HG03565 (cell line): Measurements from ENCODE around the gene SRPRB.

ENCODE experiments used
- ATAC-seq: cut with Tn5 transposase; IDR thresholded peaks from one replicate; pipeline ENCODE4 v1.9.1; 2021; ENCODE audit warnings: mild to moderate bottlenecking, moderate library complexity; ENCODE audit not compliant: unreplicated experiment

Gene SRPRB, protein sequence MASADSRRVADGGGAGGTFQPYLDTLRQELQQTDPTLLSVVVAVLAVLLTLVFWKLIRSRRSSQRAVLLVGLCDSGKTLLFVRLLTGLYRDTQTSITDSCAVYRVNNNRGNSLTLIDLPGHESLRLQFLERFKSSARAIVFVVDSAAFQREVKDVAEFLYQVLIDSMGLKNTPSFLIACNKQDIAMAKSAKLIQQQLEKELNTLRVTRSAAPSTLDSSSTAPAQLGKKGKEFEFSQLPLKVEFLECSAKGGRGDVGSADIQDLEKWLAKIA

DNA sequence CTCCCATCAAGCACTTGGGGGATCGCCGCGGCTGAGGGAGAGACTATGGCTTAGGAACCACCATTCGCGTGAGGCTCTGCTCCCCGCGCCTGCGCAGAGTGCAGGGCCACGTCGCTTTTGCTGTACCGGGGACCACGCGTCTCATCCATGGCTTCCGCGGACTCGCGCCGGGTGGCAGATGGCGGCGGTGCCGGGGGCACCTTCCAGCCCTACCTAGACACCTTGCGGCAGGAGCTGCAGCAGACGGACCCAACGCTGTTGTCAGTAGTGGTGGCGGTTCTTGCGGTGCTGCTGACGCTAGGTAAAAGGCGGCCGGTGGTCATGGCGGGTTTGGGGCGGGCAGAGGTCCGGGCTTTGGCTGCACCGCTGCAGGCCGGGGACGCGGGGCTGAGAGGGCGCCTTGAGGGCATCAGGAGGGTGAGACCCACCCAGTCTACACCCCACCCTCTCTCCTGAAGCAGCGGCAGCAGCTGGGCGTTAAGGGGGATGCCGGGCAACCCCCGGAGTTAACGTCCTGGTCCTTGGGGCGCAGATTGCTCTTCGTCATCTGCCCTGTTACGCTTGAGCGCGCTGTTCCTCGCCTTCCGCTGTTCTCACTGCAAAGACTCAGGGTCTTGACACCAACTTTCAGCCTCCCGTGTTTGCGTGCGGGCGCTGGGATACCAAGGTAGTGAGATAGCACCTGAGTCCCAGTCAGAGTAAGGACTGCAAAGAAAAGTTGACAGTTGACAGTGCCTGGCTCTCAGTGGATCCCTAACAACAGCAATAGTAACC lies at the start of gene SRPRB:
Gene SRPRB (plus strand): TSS at position 114 of the 774 bp plus-strand sequence. CDS start 34 bp downstream, at position 148.
- peak; percentile 98 for ATAC-seq

- ATAC-seq = no peak
These were observed 48.6 kb upstream of the SRPRB start for GRCh38 chr3:133756716-133757694.

- ATAC-seq = no peak
These were observed 47.7 kb upstream of the SRPRB start for GRCh38 chr3:133757701-133758567.

DNA sequence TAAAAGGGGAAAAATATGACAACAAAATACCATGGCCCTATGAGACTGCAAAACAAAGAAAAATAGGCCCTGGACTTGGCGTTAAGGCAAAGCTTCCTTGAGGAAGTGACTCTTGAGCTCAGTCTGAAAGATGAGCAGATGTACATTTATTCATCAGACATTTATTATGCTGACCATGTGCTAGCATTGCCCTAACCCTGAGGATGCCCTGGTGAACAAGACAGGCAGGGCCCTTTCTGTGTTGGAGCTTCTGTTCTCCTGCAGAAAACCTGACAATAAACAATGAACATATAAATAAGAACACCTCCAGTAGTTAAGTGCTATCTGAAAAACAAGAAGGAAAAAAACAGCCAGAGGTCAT lies 47.1 kb upstream of the SRPRB start:
- no peak for ATAC-seq

- ATAC-seq = no peak
These were observed 46.5 kb upstream of the SRPRB start for GRCh38 chr3:133758964-133759739.

DNA sequence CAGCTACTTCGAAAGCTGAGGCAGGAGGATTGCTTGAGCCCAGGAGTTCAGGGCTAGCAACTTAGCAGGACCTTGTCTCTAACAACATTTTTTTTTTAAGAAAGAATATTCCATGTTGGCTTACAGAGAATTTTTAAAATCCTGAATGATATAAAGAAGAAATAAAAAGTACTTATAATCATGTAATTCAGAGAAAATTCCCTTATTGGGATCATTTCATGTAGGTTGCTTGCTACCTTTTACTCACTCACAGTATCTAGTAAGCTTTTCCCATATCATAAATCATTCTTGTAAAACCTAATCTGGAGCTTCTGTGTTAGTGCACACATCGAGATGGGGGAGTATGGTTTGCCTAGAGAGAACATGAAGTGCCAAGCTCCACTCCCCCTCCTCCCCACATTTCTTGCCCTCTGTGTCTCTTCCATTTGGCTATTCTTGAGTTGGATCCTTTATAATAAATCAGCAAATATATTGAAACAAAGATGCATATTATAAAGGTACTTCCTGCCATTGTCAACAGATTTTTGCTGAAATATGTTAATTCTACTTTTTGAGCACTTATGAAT lies 45.8 kb upstream of the SRPRB start:
- ATAC-seq = no peak

DNA sequence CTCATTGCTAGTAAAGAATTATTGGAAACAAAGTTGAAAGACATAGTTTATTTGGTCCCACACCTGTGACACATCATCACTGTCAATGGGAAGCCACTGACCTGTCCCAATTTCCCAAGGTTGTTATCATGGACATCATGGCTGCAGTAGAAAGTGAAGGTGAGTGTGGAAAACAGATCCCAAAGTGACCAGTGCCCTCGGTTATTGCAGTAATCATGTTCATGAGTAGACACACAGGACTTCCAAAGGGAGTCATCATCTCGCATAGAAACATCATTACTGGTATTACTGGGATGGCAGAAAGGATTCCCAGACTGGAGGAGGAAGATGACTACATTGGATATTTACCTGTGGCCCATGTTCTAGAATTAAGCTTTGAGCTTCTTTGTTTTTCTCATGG lies 44.7 kb upstream of the SRPRB start:
- ATAC-seq = no peak

GRCh38 chr3:133761605-133762484 lies 43.8 kb upstream of the SRPRB start:
- ATAC-seq = no peak

- ATAC-seq = no peak
These were observed 43.1 kb upstream of the SRPRB start for GRCh38 chr3:133762539-133762938.

- ATAC-seq = no peak
These were observed 41.6 kb upstream of the SRPRB start for GRCh38 chr3:133763797-133764683.

DNA sequence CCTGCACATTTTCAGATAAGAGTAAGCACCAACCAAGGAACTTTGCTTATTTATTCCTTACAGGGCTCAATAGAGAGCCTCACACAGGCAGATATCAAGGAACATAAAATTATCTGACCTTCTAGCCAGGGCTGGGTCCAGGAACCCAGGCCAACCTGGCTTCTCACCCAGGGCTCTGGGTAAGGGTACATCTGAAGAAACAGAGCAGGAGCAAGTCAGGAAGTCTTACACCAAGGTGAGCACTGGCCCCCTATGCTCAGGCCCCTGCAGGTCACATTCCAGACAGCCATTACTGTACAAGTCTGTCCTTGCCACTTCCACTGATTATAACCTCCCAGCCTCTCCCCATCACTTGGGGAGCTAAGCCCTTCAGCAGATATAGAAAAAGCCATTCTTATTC lies 40.4 kb upstream of the SRPRB start:
- no peak for ATAC-seq

DNA sequence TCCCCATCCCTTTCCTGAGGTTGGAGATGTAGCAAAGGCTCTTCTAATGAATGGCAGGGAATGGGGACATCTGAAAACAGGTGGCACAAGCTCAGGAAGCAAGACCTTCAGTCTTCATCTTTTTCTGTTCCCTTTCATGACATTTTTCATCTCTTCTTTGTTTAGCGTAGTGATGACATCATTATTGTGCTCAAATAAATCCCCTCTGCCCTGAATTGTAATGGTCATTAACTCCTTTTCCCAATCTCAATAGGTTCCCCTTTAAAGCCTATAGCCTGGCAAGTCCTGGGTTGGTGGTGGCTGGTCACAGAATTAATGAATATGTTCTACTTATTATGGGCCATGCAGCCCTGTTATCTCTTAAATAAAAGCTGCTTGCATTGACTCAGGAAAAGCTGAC lies 38.0 kb upstream of the SRPRB start:
- ATAC-seq = no peak

DNA sequence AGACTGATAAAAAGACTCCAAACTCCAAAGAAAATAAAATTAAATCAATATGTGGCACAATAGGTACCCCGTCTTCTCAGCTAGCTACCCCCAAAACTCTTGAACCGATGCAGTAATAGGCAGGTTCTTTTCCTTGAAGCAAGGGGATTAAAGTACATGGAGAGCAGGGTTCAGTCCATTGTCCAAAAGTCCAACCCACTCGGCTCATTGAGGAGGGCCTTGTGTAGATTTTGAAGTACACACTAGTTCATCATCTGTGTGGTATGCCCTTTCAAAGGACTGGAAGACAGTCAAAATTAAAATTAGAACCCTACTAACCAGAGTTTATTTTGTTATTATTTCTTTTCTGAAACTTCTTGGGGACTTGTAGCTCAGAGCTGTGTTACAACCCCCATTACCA lies 36.1 kb upstream of the SRPRB start:
- no peak for ATAC-seq

- ATAC-seq = no peak
These were observed 31.9 kb upstream of the SRPRB start for GRCh38 chr3:133773732-133774131.

DNA sequence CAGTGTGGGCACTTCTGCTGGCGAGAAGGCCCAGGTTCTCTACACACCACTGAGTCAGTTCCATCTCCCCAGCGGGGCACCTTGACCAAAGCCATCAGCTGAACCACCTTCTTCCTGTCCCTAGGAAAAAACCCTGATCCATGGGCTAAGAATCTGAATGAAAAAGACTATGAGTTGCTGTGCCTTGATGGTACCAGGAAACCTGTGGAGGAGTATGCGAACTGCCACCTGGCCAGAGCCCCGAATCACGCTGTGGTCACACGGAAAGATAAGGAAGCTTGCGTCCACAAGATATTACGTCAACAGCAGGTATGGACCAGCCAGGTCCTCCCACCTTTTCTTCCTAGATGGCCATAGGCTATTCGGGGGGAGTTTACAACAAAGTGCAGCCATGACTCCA lies 30.3 kb upstream of the SRPRB start:
- no peak for ATAC-seq

GRCh38 chr3:133775835-133776234 lies 29.8 kb upstream of the SRPRB start:
- no peak for ATAC-seq

- ATAC-seq = no peak
These were observed 28.7 kb upstream of the SRPRB start for GRCh38 chr3:133776794-133777438.
